Type B pancreatic cell (in vitro differentiated cells): Measurements from ENCODE around the gene PCDHB4. TPM values are rescaled to one million over a fixed set of nuclear protein-coding genes. Genes with fewer than 3 reads are reported as not detected.
A peak's percentile ranks its signal among the peaks of the same experiment; 100 is the strongest.
"Not testable (repeated sequence)": the region's sequence is repeated elsewhere in the genome, so short reads cannot be mapped to it uniquely, and the experiment has no call there.

Source experiments
- DNase-seq: peaks from one replicate; pipeline ENCODE4 v3.0.0; 2021; ENCODE audit warnings: mixed read lengths; ENCODE audit not compliant: unreplicated experiment; ENCODE audit errors: extremely low spot score
- H3K27ac Mint-ChIP-seq: 2 replicates; pipeline ENCODE4 v1.8.0; 2021; ENCODE audit warnings: mild to moderate bottlenecking, mixed read lengths
- H3K27me3 Mint-ChIP-seq: 2 replicates; pipeline ENCODE4 v1.8.0; 2021; ENCODE audit warnings: mixed read lengths
- H3K36me3 Mint-ChIP-seq: 2 replicates; pipeline ENCODE4 v1.8.0; 2021; ENCODE audit warnings: mixed read lengths
- H3K4me1 Mint-ChIP-seq: one replicate; pipeline ENCODE4 v1.8.0; 2021; ENCODE audit warnings: mixed read lengths; ENCODE audit not compliant: unreplicated experiment
- H3K4me3 Mint-ChIP-seq: 2 replicates; pipeline ENCODE4 v1.8.0; 2021; ENCODE audit warnings: mild to moderate bottlenecking, mixed read lengths
- H3K9me3 Mint-ChIP-seq: 2 replicates; pipeline ENCODE4 v1.8.0; 2021; ENCODE audit warnings: mixed read lengths
- CTCF ChIP-seq: fragments of 200-600 bp; sonication (generic); conservative IDR thresholded peaks from 2 replicates; pipeline ENCODE4 v1.5.0; 2021; ENCODE audit warnings: antibody characterized with exemption, mild to moderate bottlenecking
- total RNA-seq: library from RNA; stranded (reverse); gene quantifications from 2 replicates; pipeline ENCODE4 v1.2.1, GENCODE V29; 2021; ENCODE audit warnings: low replicate concordance

The PCDHB4 gene
- total RNA-seq, 1 donor from 2014 or later = 2.7 TPM

GRCh38 chr5:141095263-141095641 lies 26.4 kb upstream of the PCDHB4 start:
- no peak for DNase-seq
- Mint-ChIP-seq H3K4me3 (peak overlapping the region; percentile 99), H3K36me3 (peaks cover 39% of the 10 kb centered on the region)

GRCh38 chr5:141096181-141096580 lies 25.4 kb upstream of the PCDHB4 start:
- H3K4me3 Mint-ChIP-seq, H3K4me1 Mint-ChIP-seq, H3K27me3 Mint-ChIP-seq, H3K27ac Mint-ChIP-seq, DNase-seq: not testable (repeated sequence)
- Mint-ChIP-seq H3K9me3 (peaks cover 23% of the 10 kb centered on the region), H3K36me3 (peaks cover 48% of the 10 kb centered on the region)

More at GRCh38 chr5:141095263-141095641, 26.4 kb upstream of the PCDHB4 start:
- Mint-ChIP-seq H3K27ac (peak overlapping the region; percentile 96), H3K27me3 (peaks cover 2% of the 10 kb centered on the region), H3K9me3 (peaks cover 22% of the 10 kb centered on the region), H3K4me1 (no peaks in the 10 kb centered on the region)
- TF ChIP-seq CTCF = no peak

- Mint-ChIP-seq H3K9me3 (peaks cover 27% of the 10 kb centered on the region), H3K36me3 (peaks cover 52% of the 10 kb centered on the region)
- H3K4me3 Mint-ChIP-seq, H3K4me1 Mint-ChIP-seq, DNase-seq, H3K27ac Mint-ChIP-seq, H3K27me3 Mint-ChIP-seq: not testable (repeated sequence)
Observed at GRCh38 chr5:141096586-141096985, 25.0 kb upstream of the PCDHB4 start.

- Mint-ChIP-seq H3K27ac (peak within 1 kb of the TSS; percentile 77), H3K27me3 (no peaks in the 10 kb centered on the region), H3K4me3 (peak within 1 kb of the TSS; percentile 78), H3K36me3 (peaks cover 47% of the 10 kb centered on the region), H3K4me1 (no peaks in the 10 kb centered on the region), H3K9me3 (peaks cover 22% of the 10 kb centered on the region)
- DNase-seq = no peak
- TF ChIP-seq CTCF = no peak
Observed at GRCh38 chr5:141100243-141100805, 21.3 kb upstream of the PCDHB4 start, which contains the start of gene PCDHB3. TSS of gene PCDHB3 (plus strand) at chr5:141100473. CDS start at chr5:141100650, 177 bp downstream.

- no peak for DNase-seq
- peaks cover 19% of the 10 kb centered on the region for H3K9me3 Mint-ChIP-seq
- no peak for TF ChIP-seq CTCF
- no peaks in the 10 kb centered on the region for H3K27me3 Mint-ChIP-seq
- no peak overlapping the region for H3K4me3 Mint-ChIP-seq
- H3K4me1 Mint-ChIP-seq = no peaks in the 10 kb centered on the region
- no peak overlapping the region for H3K27ac Mint-ChIP-seq
- peaks cover 41% of the 10 kb centered on the region for H3K36me3 Mint-ChIP-seq
Observed at GRCh38 chr5:141101059-141101458, 20.6 kb upstream of the PCDHB4 start.

GRCh38 chr5:141102070-141102469 lies 19.5 kb upstream of the PCDHB4 start:
- H3K4me3 Mint-ChIP-seq, DNase-seq, H3K27ac Mint-ChIP-seq, H3K27me3 Mint-ChIP-seq, H3K4me1 Mint-ChIP-seq: not testable (repeated sequence)
- peaks cover 41% of the 10 kb centered on the region for H3K36me3 Mint-ChIP-seq
- peaks cover 19% of the 10 kb centered on the region for H3K9me3 Mint-ChIP-seq

GRCh38 chr5:141102471-141102870 lies 19.1 kb upstream of the PCDHB4 start:
- Mint-ChIP-seq H3K9me3 (peaks cover 19% of the 10 kb centered on the region), H3K36me3 (peaks cover 40% of the 10 kb centered on the region)
- not testable (repeated sequence) for H3K27ac Mint-ChIP-seq, H3K27me3 Mint-ChIP-seq, H3K4me3 Mint-ChIP-seq, DNase-seq, H3K4me1 Mint-ChIP-seq

- no peaks in the 10 kb centered on the region for H3K4me1 Mint-ChIP-seq
- no peaks in the 10 kb centered on the region for H3K27me3 Mint-ChIP-seq
- H3K9me3 Mint-ChIP-seq = peaks cover 14% of the 10 kb centered on the region
- peaks cover 28% of the 10 kb centered on the region for H3K36me3 Mint-ChIP-seq
- H3K4me3 Mint-ChIP-seq = no peak overlapping the region
- DNase-seq = no peak
- H3K27ac Mint-ChIP-seq = no peak overlapping the region
- TF ChIP-seq CTCF = no peak
Observed at GRCh38 chr5:141105350-141105749, 16.3 kb upstream of the PCDHB4 start.
